NB4 (cell line): ENCODE results near the gene LSM7.

ENCODE experiments used
- TF ChIP-seq, protein P1 (sequence below): IDR thresholded peaks from one replicate; pipeline ENCODE4 v1.5.1; 2012; ENCODE audit warnings: low read depth, low read length
- TF ChIP-seq, protein P2 (sequence below): IDR thresholded peaks from 2 replicates; pipeline ENCODE4 v1.6.1; 2011; ENCODE audit warnings: low read depth, low read length

DNA sequence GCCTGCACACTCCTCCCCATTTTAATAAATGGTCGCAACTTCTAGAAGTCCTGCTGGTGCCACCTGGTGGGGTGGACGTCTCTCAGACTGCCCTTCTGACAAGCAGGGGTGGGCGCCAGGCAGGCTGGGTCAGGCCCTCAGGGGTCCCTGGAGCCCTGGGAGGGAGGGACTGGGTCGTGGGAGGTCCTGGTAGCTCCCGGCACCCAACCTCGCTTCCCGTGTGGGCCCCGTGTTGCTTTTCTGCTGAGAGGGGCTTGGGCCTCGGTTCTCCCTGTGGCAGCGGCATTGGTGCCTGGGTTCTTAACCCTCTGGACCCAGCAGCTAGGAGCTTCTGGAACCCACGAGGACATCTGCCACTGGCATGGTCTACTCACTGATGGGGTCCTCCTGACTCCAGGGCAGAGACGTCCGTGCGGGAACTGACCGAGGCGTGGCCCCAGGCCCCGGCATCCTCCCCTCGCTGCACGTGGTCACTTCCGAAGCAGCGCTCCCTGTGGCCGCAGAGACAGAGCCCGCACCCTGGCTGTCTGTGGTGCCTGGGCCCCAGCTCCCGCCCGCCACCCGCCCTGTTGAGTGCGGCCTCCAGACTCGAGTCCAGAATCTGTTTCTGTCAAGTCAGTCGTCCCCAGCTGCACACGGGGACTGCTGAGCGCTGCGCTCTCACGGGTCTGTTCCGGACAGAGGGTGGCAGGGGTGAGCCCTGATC, 25.7 kb upstream of the LSM7 start:
- TF ChIP-seq, protein P1, sequence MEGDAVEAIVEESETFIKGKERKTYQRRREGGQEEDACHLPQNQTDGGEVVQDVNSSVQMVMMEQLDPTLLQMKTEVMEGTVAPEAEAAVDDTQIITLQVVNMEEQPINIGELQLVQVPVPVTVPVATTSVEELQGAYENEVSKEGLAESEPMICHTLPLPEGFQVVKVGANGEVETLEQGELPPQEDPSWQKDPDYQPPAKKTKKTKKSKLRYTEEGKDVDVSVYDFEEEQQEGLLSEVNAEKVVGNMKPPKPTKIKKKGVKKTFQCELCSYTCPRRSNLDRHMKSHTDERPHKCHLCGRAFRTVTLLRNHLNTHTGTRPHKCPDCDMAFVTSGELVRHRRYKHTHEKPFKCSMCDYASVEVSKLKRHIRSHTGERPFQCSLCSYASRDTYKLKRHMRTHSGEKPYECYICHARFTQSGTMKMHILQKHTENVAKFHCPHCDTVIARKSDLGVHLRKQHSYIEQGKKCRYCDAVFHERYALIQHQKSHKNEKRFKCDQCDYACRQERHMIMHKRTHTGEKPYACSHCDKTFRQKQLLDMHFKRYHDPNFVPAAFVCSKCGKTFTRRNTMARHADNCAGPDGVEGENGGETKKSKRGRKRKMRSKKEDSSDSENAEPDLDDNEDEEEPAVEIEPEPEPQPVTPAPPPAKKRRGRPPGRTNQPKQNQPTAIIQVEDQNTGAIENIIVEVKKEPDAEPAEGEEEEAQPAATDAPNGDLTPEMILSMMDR: no peak
- TF ChIP-seq, protein P2, sequence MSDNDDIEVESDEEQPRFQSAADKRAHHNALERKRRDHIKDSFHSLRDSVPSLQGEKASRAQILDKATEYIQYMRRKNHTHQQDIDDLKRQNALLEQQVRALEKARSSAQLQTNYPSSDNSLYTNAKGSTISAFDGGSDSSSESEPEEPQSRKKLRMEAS: no peak
